Thymus (tissue), 14 donors: ENCODE data around the gene RIMBP3B. TPM values are rescaled to one million over a fixed set of nuclear protein-coding genes. Genes with fewer than 3 reads are reported as not detected.
"Not testable (repeated sequence)": the region's sequence is repeated elsewhere in the genome, so short reads cannot be mapped to it uniquely, and the experiment has no call there.

Source experiments
- DNase-seq, 9 donors: peaks; one replicate each; pipeline ENCODE4 v3.0.0-alpha.2; 2013; ENCODE audit warnings: low spot score in 9 of 9, low read depth in 6 of 9, missing footprints in 1 of 9
- H3K27ac ChIP-seq, 2 donors: one replicate each; pipeline ENCODE4 v1.5.1; 2013; ENCODE audit warnings: control low read depth in 1 of 2, low read depth in 1 of 2, low read length in 1 of 2, mild to moderate bottlenecking in 1 of 2, moderate library complexity in 1 of 2
- H3K27me3 ChIP-seq, 2 donors: one replicate each; pipeline ENCODE4 v1.5.1; 2013; ENCODE audit warnings: low read length in 1 of 2; ENCODE audit not compliant: control insufficient read depth in 2 of 2, insufficient read depth in 1 of 2
- H3K36me3 ChIP-seq, 2 donors: one replicate each; pipeline ENCODE4 v1.5.1; 2013; ENCODE audit warnings: low read length in 1 of 2, mild to moderate bottlenecking in 1 of 2, moderate library complexity in 1 of 2; ENCODE audit not compliant: control insufficient read depth in 2 of 2, insufficient read depth in 2 of 2
- H3K4me1 ChIP-seq, 2 donors: one replicate each; pipeline ENCODE4 v1.5.1; 2013; ENCODE audit warnings: low read length in 2 of 2; ENCODE audit not compliant: control insufficient read depth in 2 of 2, insufficient read depth in 2 of 2
- H3K4me3 ChIP-seq, 2 donors: one replicate each; pipeline ENCODE4 v1.5.1; 2013; ENCODE audit warnings: low read length in 2 of 2, control low read depth in 1 of 2, mild to moderate bottlenecking in 1 of 2
- H3K9me3 ChIP-seq, 2 donors: one replicate each; pipeline ENCODE4 v1.5.1; 2013; ENCODE audit warnings: low read length in 1 of 2, mild to moderate bottlenecking in 1 of 2; ENCODE audit not compliant: control insufficient read depth in 2 of 2, insufficient read depth in 1 of 2
- WGBS: extraction: QIAGEN DNeasy Blood & Tissue Kit; methylation state at CpG from one replicate; pipeline ENCODE4 v1.1.7; 2013; 5-methylcytosine and 5-hydroxymethylcytosine counted together
- long read RNA-seq, 10 donors: transcript quantifications; one replicate each; lab custom pipeline, GENCODE V29; 2026
- polyA plus RNA-seq: library from polyadenylated mRNA; stranded (reverse); fragments of 200-250 nt; gene quantifications from one replicate; pipeline ENCODE4 v1.2.3, GENCODE V29; 2013
- total RNA-seq: library from RNA; stranded (reverse); fragments of 120-200 nt; gene quantifications from one replicate; pipeline ENCODE4 v1.2.4, GENCODE V29; 2013
- donor health status: healthy.

The RIMBP3B gene, protein sequence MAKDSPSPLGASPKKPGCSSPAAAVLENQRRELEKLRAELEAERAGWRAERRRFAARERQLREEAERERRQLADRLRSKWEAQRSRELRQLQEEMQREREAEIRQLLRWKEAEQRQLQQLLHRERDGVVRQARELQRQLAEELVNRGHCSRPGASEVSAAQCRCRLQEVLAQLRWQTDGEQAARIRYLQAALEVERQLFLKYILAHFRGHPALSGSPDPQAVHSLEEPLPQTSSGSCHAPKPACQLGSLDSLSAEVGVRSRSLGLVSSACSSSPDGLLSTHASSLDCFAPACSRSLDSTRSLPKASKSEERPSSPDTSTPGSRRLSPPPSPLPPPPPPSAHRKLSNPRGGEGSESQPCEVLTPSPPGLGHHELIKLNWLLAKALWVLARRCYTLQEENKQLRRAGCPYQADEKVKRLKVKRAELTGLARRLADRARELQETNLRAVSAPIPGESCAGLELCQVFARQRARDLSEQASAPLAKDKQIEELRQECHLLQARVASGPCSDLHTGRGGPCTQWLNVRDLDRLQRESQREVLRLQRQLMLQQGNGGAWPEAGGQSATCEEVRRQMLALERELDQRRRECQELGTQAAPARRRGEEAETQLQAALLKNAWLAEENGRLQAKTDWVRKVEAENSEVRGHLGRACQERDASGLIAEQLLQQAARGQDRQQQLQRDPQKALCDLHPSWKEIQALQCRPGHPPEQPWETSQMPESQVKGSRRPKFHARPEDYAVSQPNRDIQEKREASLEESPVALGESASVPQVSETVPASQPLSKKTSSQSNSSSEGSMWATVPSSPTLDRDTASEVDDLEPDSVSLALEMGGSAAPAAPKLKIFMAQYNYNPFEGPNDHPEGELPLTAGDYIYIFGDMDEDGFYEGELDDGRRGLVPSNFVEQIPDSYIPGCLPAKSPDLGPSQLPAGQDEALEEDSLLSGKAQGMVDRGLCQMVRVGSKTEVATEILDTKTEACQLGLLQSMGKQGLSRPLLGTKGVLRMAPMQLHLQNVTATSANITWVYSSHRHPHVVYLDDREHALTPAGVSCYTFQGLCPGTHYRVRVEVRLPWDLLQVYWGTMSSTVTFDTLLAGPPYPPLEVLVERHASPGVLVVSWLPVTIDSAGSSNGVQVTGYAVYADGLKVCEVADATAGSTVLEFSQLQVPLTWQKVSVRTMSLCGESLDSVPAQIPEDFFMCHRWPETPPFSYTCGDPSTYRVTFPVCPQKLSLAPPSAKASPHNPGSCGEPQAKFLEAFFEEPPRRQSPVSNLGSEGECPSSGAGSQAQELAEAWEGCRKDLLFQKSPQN (N-terminal part only)
- total RNA-seq, result 0.85 TPM
- 0.68 TPM for polyA plus RNA-seq
- long read RNA-seq, donor 1, result 0 reads
- long read RNA-seq, donor 2, result 0 reads
- long read RNA-seq, donor 3, full-length matches to known transcripts, result 2 of 2 reads
- long read RNA-seq, donor 3, partial matches to known transcripts, result 0 of 2 reads
- long read RNA-seq, donor 3, other reads (novel, unspliced or antisense), result 0 of 2 reads
- long read RNA-seq, donor 4, result 0 reads
- long read RNA-seq, donor 5, full-length matches to known transcripts, result 4 of 4 reads
- long read RNA-seq, donor 5, partial matches to known transcripts, result 0 of 4 reads
- long read RNA-seq, donor 5, other reads (novel, unspliced or antisense), result 0 of 4 reads
- long read RNA-seq, donor 6, result 0 reads
- long read RNA-seq, donor 7, result 0 reads
- long read RNA-seq, donor 8, result 0 reads
- long read RNA-seq, donor 9, full-length matches to known transcripts, result 2 of 2 reads
- long read RNA-seq, donor 9, partial matches to known transcripts, result 0 of 2 reads
- long read RNA-seq, donor 9, other reads (novel, unspliced or antisense), result 0 of 2 reads
- long read RNA-seq, donor 10, full-length matches to known transcripts, result 1 of 1 reads
- long read RNA-seq, donor 10, partial matches to known transcripts, result 0 of 1 reads
- long read RNA-seq, donor 10, other reads (novel, unspliced or antisense), result 0 of 1 reads

DNA sequence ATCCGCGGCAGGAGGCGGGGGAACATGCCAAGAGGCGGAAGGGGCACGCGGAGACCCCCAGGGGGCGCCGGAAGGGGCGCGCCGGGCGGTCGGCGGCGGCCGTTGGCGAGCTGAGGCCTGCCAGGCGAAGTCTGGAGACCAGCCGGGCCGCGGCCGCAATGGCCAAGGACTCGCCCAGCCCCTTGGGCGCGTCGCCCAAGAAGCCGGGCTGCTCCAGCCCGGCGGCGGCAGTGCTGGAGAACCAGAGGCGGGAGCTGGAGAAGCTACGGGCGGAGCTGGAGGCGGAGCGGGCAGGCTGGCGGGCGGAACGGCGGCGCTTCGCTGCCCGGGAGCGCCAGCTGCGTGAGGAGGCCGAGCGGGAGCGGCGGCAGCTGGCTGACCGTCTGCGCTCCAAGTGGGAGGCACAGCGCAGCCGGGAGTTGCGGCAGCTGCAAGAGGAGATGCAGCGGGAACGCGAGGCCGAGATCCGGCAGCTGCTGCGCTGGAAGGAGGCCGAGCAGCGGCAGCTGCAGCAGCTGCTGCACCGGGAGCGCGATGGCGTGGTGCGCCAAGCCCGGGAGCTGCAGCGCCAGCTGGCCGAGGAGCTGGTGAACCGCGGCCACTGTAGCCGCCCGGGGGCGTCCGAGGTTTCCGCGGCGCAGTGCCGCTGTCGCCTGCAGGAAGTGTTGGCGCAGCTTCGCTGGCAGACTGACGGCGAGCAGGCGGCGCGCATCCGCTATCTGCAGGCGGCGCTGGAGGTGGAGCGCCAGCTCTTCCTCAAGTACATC lies at the start of gene RIMBP3B:
RIMBP3B (plus strand) TSS at position 51 of the 767 bp plus-strand sequence; CDS start at position 159, 108 bp downstream.
- not testable (repeated sequence) for H3K9me3 ChIP-seq, H3K27ac ChIP-seq
- no CpG with 5 or more reads among the region's 91 CpGs for WGBS

DNA sequence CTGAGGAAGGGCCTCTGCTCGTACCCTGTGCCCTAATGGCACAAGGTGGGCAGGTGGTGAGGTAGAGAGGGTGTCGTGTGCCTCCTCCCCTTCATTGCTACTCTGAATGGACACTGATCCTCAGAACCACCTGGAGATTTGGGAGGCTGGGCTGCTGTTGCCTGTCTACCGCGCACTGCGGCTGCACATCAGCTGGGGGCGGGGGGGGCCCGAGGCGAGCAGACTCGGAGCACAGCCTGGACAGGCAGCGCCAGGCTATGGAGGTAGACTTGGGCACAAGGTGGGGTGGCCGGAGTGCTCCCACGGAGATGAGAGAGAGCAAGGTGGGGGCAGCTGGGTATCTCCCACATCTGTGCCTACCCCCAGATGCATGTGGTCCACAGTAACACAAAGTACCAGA lies 26.0 kb upstream of the RIMBP3B start:
- WGBS, result 97% methylated on average over 11 of the region's 12 CpGs
- not testable (repeated sequence) for H3K27me3 ChIP-seq, H3K27ac ChIP-seq, H3K36me3 ChIP-seq, H3K4me3 ChIP-seq, H3K4me1 ChIP-seq, H3K9me3 ChIP-seq, DNase-seq

More for the DNA sequence above, at the start of gene RIMBP3B:
- H3K27me3 ChIP-seq, DNase-seq, H3K4me1 ChIP-seq, H3K36me3 ChIP-seq, H3K4me3 ChIP-seq: not testable (repeated sequence)

DNA sequence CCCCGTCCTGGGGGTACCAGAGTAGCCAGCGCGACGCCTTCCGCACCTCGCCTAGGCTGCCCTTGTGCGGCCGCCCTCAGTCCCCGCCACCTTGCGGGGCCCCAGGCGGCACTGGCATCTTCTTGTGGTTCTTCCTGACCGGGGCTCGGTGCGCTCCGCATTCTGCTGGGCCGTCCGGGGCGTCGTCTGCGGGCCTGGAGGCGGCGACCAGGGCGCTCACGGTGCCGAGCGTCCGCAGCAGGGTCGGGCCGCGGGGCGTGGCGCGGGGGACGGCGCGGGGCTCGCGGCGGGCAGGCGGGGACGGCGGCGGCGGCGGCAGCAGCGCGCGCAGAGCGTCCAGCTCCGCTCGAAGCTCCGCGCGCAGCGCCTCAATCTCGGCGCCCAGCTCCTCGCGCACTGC lies 23.0 kb upstream of the RIMBP3B start:
- not testable (repeated sequence) for H3K4me1 ChIP-seq, H3K4me3 ChIP-seq, H3K27me3 ChIP-seq, H3K9me3 ChIP-seq, DNase-seq, H3K36me3 ChIP-seq, H3K27ac ChIP-seq
- 2% methylated on average over 34 of the region's 59 CpGs for WGBS

DNA sequence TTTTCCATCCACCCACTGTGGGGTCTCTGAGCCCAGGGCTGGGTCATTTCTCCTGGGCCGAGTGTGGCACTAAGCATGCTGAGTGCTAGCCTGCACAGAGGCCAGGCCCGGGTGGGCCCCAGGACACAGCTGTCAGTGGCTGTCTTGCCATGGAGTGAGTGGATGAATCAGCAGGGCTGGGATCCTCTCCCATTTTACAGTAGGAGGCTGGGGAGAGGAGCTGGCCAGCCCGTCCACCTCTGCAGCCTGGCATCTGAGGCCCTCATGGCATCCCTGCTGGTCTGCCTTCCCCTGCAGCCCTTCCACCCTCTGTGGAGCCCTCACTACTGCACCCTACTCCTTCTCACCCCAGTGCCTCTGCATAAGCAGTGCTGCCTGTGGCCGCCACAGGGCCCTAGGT lies 21.1 kb upstream of the RIMBP3B start:
- H3K4me1 ChIP-seq, H3K36me3 ChIP-seq, DNase-seq, H3K27me3 ChIP-seq, H3K9me3 ChIP-seq, H3K4me3 ChIP-seq, H3K27ac ChIP-seq: not testable (repeated sequence)
- WGBS, result no CpG with 5 or more reads among the region's 4 CpGs

DNA sequence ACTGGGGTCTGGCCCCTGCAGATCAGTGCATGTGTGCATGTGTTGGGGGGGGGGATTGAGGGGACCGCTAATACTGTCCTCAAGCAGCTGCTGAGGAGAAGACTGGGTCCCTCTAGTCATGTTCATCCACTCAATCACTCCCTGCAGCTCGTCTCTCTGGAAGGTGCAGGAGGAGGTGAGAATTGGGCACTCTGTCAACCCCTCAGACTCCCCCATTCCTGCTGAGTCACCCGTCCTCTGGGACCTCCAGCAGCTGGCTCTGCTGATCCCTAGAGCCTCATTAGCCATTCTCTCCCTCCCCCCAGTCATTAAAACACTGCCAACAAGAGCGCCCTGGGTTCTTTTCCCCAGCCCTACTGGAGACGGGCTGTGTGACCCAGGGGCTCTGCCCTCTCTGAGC lies 20.5 kb upstream of the RIMBP3B start:
- not testable (repeated sequence) for H3K4me1 ChIP-seq, H3K9me3 ChIP-seq, H3K27ac ChIP-seq, H3K4me3 ChIP-seq, H3K27me3 ChIP-seq, H3K36me3 ChIP-seq, DNase-seq
- whole genome bisulfite sequencing, result 59% methylated on average over 3 of the region's 5 CpGs

DNA sequence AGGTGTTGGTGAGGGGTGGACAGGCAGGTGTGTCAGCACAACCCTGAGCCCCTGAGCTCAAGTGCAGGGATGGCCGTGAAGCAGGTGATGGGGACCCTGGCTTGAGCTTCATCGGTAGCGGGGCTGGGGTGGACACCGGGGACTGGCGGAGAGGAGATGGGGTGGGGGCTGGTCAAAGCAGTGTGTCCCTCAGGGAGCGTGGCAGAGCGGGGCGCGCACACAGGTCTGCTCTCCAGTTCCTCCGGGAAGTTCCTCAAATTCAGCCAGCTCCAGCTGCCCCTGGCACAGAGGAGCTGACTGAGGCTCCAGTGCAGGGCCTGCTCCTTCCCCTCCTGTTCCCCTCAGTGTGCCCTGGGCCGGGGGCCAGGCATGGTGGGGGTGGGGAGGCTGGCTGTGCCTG lies 19.7 kb upstream of the RIMBP3B start:
- H3K36me3 ChIP-seq, H3K9me3 ChIP-seq, H3K27ac ChIP-seq, H3K27me3 ChIP-seq, H3K4me1 ChIP-seq, DNase-seq, H3K4me3 ChIP-seq: not testable (repeated sequence)
- 90% methylated on average over 8 of the region's 11 CpGs for WGBS

DNA sequence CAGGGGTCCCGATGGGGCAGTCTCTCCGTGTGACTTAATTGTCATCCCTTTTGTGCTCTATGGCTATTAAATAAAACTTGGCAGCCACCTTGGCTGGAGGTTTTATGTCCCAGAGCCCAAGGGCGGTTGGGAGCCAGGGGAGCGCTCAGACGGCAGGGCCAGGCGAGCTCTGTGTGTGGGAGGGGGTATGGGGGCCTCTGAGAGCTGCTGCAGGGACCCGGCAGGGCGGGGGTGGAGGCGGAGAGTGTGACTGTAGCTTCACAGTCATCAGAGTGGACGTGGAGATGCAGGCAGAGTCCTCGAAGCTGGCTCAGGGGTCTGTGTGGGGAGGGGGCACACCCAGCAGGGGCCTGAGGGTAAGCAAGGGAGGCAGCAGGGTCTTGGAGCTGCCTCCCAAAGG lies 19.2 kb upstream of the RIMBP3B start:
- H3K4me3 ChIP-seq, H3K27me3 ChIP-seq, H3K4me1 ChIP-seq, DNase-seq, H3K27ac ChIP-seq, H3K9me3 ChIP-seq, H3K36me3 ChIP-seq: not testable (repeated sequence)
- no CpG with 5 or more reads among the region's 11 CpGs for WGBS
